Measurements from ENCODE around the gene CEACAM16. TPM values are rescaled to one million over a fixed set of nuclear protein-coding genes. Genes with fewer than 3 reads are reported as not detected.

CEACAM16 gene
- total RNA-seq, 1 experiment from 2014 or later: not detected

DNA sequence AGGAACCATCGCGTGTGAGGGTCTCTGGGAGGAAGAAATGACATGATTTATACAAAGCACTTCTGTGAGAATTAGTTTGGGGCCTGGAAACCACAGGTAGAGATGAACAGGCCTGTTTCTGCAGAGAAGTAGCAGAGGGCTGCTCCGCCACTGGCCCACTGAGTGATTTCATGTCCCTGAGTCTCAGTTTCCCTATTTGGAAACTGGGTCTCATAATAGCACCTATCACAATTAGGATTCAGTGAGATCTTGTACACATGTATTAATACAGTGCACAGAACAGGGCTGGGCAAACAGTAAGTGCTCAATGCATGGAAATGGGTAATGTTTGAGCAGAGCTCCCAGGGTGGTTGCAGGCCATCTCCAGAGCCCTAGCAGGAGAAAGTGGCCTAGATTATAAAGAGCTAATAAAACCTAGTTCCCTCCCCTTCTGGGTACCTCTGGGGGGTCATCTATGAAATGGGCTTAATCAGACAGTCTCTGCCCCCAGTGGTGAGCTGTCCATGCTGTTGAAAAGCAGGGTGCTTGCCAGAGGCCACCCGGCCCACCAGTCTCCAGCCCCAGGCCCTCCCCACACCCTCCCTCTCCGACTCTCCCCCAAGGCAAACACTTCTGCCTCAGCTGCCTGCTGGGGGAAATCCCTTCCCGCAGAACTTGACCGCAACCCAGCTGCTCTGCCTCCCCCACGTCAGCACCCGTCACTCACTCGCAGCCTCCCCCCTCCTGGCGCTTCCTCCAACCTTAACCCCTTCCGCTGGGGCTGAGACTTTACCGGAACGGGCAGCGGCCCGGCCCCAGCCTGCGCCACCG lies 54.1 kb downstream of the CEACAM16 start:
- POLR2A ChIA-PET (ENCODE audit: unreplicated experiment): interaction anchor here (0.6 to 0.8 kb wide), 2 partner anchors 28 to 863 kb away, joined by 6 to 7 read pairs; no protein-coding TSS in a partner anchor
- peaks cover 17% of the 10 kb centered on the region for H3K36me3 ChIP-seq (ENCODE audit: low read depth)
- peaks cover 50% of the 10 kb centered on the region for H3K4me1 ChIP-seq (replicated peaks; ENCODE audit: insufficient read depth)

DNA sequence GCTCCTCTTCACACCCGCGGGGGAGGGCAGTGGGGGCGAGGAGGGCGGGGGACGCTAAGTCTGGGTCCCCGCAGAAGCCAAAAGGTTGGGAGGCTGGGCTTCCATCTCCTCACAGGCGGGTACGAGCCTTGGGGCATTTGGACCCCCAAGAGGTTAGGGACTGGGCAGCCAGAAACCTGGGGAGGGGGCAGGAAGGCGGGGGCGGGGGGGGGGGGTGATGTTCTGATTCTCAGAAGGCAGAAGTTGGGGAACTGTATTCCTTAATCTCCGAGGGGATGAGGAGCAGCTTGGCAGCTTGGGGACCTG lies 54.6 kb downstream of the CEACAM16 start:
- Histone ChIP-seq H3K27me3 (ENCODE audit: insufficient read depth, low read depth) (no peaks in the 10 kb centered on the region), H2AFZ (no peak overlapping the region), H3K36me3 (ENCODE audit: low read depth) (peaks cover 22% of the 10 kb centered on the region), H3K9me3 (ENCODE audit: insufficient read depth, low read depth) (no peaks in the 10 kb centered on the region), H3K79me2 (ENCODE audit: low read depth) (peaks cover 39% of the 10 kb centered on the region), H3K9me2 (ENCODE audit: insufficient read depth) (no peaks in the 10 kb centered on the region), H3K27ac (peak overlapping the region; percentile 70), H3F3A (ENCODE audit: insufficient read depth, low read depth) (peaks cover 31% of the 10 kb centered on the region), H3K4me1 (replicated peaks; ENCODE audit: insufficient read depth) (peaks cover 48% of the 10 kb centered on the region), H4K20me1 (ENCODE audit: insufficient read depth) (no peaks in the 10 kb centered on the region), H3K4me3 (peak overlapping the region; percentile 43; the same call in 1 of the 2 replicates), H3K4me2 (peak overlapping the region; percentile 75)
- POLR2A ChIA-PET (ENCODE audit: unreplicated experiment): interaction anchor here (0.8 kb wide), 1 partner anchor 29 kb away, joined by 6 read pairs; no protein-coding TSS in a partner anchor
- CTCF ChIA-PET: interaction anchor here (0.6 to 1.0 kb wide), 4 partner anchors 21 to 65 kb away, joined by 3 to 11 read pairs (median 4); no protein-coding TSS in a partner anchor
- intact Hi-C loops (cut with micrococcal nuclease; ENCODE audit: unreplicated experiment): loop anchor here (1.0 kb wide), 1 partner anchor 29 kb away; no protein-coding TSS in a partner anchor
- TF ChIP-seq, protein P1, sequence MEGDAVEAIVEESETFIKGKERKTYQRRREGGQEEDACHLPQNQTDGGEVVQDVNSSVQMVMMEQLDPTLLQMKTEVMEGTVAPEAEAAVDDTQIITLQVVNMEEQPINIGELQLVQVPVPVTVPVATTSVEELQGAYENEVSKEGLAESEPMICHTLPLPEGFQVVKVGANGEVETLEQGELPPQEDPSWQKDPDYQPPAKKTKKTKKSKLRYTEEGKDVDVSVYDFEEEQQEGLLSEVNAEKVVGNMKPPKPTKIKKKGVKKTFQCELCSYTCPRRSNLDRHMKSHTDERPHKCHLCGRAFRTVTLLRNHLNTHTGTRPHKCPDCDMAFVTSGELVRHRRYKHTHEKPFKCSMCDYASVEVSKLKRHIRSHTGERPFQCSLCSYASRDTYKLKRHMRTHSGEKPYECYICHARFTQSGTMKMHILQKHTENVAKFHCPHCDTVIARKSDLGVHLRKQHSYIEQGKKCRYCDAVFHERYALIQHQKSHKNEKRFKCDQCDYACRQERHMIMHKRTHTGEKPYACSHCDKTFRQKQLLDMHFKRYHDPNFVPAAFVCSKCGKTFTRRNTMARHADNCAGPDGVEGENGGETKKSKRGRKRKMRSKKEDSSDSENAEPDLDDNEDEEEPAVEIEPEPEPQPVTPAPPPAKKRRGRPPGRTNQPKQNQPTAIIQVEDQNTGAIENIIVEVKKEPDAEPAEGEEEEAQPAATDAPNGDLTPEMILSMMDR (conservative IDR thresholded peaks at IDR 0.05): no peak
- TF ChIP-seq EZH2 (IDR thresholded peaks at IDR 0.05; ENCODE audit: low read depth): no peak
- no peak for DNase-seq
- no TSS peak for BruUV-seq (replicated peaks)

More for the DNA sequence above, 54.1 kb downstream of the CEACAM16 start:
- H3K4me3 ChIP-seq: peak overlapping the region; percentile 42; the same call in 1 of the 2 replicates
- peaks cover 39% of the 10 kb centered on the region for H3K79me2 ChIP-seq (ENCODE audit: low read depth)
- H3K27ac ChIP-seq: peak overlapping the region; percentile 16
- no peak for TF ChIP-seq EZH2 (IDR thresholded peaks at IDR 0.05; ENCODE audit: low read depth)
- TF ChIP-seq, protein P1 (conservative IDR thresholded peaks at IDR 0.05): no peak
- H3K9me3 ChIP-seq (ENCODE audit: insufficient read depth, low read depth): no peaks in the 10 kb centered on the region
- H3K4me2 ChIP-seq: peak overlapping the region; percentile 75
- no peaks in the 10 kb centered on the region for H3K9me2 ChIP-seq (ENCODE audit: insufficient read depth)
- intact Hi-C loops (cut with micrococcal nuclease; ENCODE audit: unreplicated experiment): loop anchor here (1.0 kb wide), 1 partner anchor 29 kb away; no protein-coding TSS in a partner anchor
- no peaks in the 10 kb centered on the region for H4K20me1 ChIP-seq (ENCODE audit: insufficient read depth)
- no TSS peak for BruUV-seq (replicated peaks)
- no peak overlapping the region for H2AFZ ChIP-seq
- CTCF ChIA-PET: interaction anchor here (0.6 to 1.0 kb wide), 4 partner anchors 23 to 64 kb away, joined by 3 to 13 read pairs (median 7); no protein-coding TSS in a partner anchor
- DNase-seq: peak; percentile 84 to 91
- H3K27me3 ChIP-seq (ENCODE audit: insufficient read depth, low read depth): no peaks in the 10 kb centered on the region
- H3F3A ChIP-seq (ENCODE audit: insufficient read depth, low read depth): peaks cover 33% of the 10 kb centered on the region

DNA sequence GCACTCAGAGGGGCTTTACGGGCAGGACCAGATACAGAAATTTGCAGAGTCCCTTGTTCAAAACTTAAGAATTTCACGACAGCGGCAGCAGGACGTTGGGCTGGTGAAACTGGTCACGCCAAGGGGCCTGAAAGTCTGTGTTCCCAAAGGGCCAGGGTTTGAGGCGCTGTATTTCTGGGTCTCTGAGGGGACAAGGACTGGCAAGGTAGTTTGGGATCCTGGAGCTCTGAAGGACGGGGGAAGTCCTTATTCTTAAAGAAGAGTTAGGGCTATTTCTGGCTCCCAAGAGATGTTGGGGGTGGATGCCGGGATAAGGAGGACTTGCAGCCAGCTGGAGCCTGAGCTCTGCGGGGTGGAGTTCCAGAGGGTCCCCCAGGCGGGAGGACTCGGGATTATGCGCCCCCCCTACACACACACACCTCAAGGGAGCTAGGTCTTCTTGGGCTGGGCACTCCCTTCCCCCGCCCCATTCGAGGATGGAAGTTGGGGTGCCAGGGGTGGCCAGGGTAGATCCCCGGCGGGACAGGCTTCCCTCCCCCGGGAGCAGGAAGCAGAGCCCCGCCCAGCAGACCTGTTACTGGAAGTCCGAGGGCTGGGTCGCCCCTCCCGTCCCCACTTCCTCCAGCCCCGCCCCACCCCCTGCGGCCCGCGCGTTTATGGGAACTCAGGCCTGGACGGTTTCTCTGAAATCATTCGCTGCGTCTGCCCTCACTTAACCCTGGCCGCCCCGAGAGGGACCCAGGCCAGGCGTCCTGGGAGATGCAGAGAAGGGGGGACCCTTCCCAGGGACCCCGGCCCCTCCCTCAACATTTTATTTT lies 55.2 kb downstream of the CEACAM16 start:
- TF ChIP-seq EZH2 (IDR thresholded peaks at IDR 0.05; ENCODE audit: low read depth): no peak
- TF ChIP-seq, protein P1 (conservative IDR thresholded peaks at IDR 0.05): no peak
- Histone ChIP-seq H3K9me3 (ENCODE audit: insufficient read depth, low read depth) (no peaks in the 10 kb centered on the region), H3K27me3 (ENCODE audit: insufficient read depth, low read depth) (no peaks in the 10 kb centered on the region), H3K27ac (peak overlapping the region; percentile 70), H3K79me2 (ENCODE audit: low read depth) (peaks cover 36% of the 10 kb centered on the region), H2AFZ (peak overlapping the region; percentile 3; the same call in 1 of the 2 replicates), H4K20me1 (ENCODE audit: insufficient read depth) (no peaks in the 10 kb centered on the region), H3K4me3 (peak overlapping the region; percentile 43), H3F3A (ENCODE audit: insufficient read depth, low read depth) (peaks cover 31% of the 10 kb centered on the region), H3K4me1 (replicated peaks; ENCODE audit: insufficient read depth) (peaks cover 48% of the 10 kb centered on the region), H3K9me2 (ENCODE audit: insufficient read depth) (no peaks in the 10 kb centered on the region), H3K4me2 (peak overlapping the region; percentile 75), H3K36me3 (ENCODE audit: low read depth) (peaks cover 23% of the 10 kb centered on the region)
- DNase-seq: peak; percentile 66 to 85
- BruUV-seq (replicated peaks): TSS peak; percentile 98
- POLR2A ChIA-PET (ENCODE audit: unreplicated experiment): interaction anchor here (0.6 to 0.8 kb wide), 2 partner anchors 23 to 29 kb away, joined by 5 to 6 read pairs; no protein-coding TSS in a partner anchor
- intact Hi-C loops (cut with micrococcal nuclease; ENCODE audit: unreplicated experiment): loop anchor here (1.0 kb wide), 1 partner anchor 30 kb away; no protein-coding TSS in a partner anchor
- CTCF ChIA-PET: interaction anchor here (0.7 to 0.9 kb wide), 2 partner anchors 21 to 26 kb away, joined by 3 to 4 read pairs; no protein-coding TSS in a partner anchor
